ENCODE data around the gene BFSP1.

The BFSP1 gene

GRCh38 chr20:17495826-17496225 is 35.4 kb downstream of the BFSP1 start:
- DNase-seq = no peak

GRCh38 chr20:17494201-17494600 is 37.0 kb downstream of the BFSP1 start:
- DNase-seq = no peak

GRCh38 chr20:17493173-17493572 is 38.0 kb downstream of the BFSP1 start:
- DNase-seq = no peak

GRCh38 chr20:17491488-17491887 is 39.7 kb downstream of the BFSP1 start:
- no peak for DNase-seq

- no peak for DNase-seq
These were observed 40.1 kb downstream of the BFSP1 start for GRCh38 chr20:17491041-17491440.

- no peak for DNase-seq
These were observed 40.7 kb downstream of the BFSP1 start for GRCh38 chr20:17490501-17490900.

- no peak for DNase-seq
These were observed 42.1 kb downstream of the BFSP1 start for GRCh38 chr20:17488916-17489600.

- no peak for DNase-seq
These were observed 46.2 kb downstream of the BFSP1 start for GRCh38 chr20:17485017-17485416.

GRCh38 chr20:17482536-17482935 is 48.6 kb downstream of the BFSP1 start:
- no peak for DNase-seq

- no peak for DNase-seq
These were observed 49.5 kb downstream of the BFSP1 start for GRCh38 chr20:17481661-17482060.

- no peak for DNase-seq
These were observed 50.5 kb downstream of the BFSP1 start for GRCh38 chr20:17480696-17481095.

- no peak for DNase-seq
These were observed 52.0 kb downstream of the BFSP1 start for GRCh38 chr20:17479063-17479657.

- DNase-seq = no peak
These were observed 57.5 kb downstream of the BFSP1 start for GRCh38 chr20:17473659-17474058.

- no peak for DNase-seq
These were observed 59.5 kb downstream of the BFSP1 start for GRCh38 chr20:17471606-17472187.

GRCh38 chr20:17470973-17471372 is 60.2 kb downstream of the BFSP1 start:
- DNase-seq = no peak

GRCh38 chr20:17470521-17470920 is 60.7 kb downstream of the BFSP1 start:
- no peak for DNase-seq

GRCh38 chr20:17469246-17470030 is 61.7 kb downstream of the BFSP1 start:
- DNase-seq = no peak

GRCh38 chr20:17468073-17468840 is 62.9 kb downstream of the BFSP1 start:
- DNase-seq = no peak

GRCh38 chr20:17467120-17467655 is 64.0 kb downstream of the BFSP1 start:
- no peak for DNase-seq

GRCh38 chr20:17466641-17467040 is 64.5 kb downstream of the BFSP1 start:
- no peak for DNase-seq

- no peak for DNase-seq
These were observed 65.9 kb downstream of the BFSP1 start for GRCh38 chr20:17465236-17465635.

GRCh38 chr20:17463711-17464110 is 67.5 kb downstream of the BFSP1 start:
- DNase-seq = no peak

- DNase-seq = no peak
These were observed 69.2 kb downstream of the BFSP1 start for GRCh38 chr20:17461941-17462340.
